Neural cell (in vitro differentiated cells): ENCODE data around the gene CST1.

ENCODE experiments used
- EP300 ChIP-seq: fragments of 450-650 bp; conservative IDR thresholded peaks from 2 replicates; pipeline ENCODE4 v1.6.1; 2014; ENCODE audit warnings: antibody characterized with exemption, mild to moderate bottlenecking, moderate library complexity; ENCODE audit not compliant: poor library complexity, severe bottlenecking
- EZH2 ChIP-seq: fragments of 200-600, 300-800 bp; shearing (Covaris generic), sonication (generic); IDR thresholded peaks from 2 replicates; pipeline ENCODE4 v1.6.1; 2014; ENCODE audit warnings: antibody characterized with exemption, low read length, borderline replicate concordance, mild to moderate bottlenecking; ENCODE audit not compliant: insufficient read depth, poor library complexity, severe bottlenecking
- MXI1 ChIP-seq: fragments of 450-650 bp; conservative IDR thresholded peaks from 2 replicates; pipeline ENCODE4 v1.6.1; 2014; ENCODE audit warnings: antibody characterized with exemption, mild to moderate bottlenecking; ENCODE audit not compliant: poor library complexity, severe bottlenecking
- POLR2AphosphoS5 ChIP-seq: IDR thresholded peaks from 2 replicates; pipeline ENCODE4 v1.6.1; 2012
- RAD21 ChIP-seq: fragments of 450-650 bp; conservative IDR thresholded peaks from 2 replicates; pipeline ENCODE4 v1.6.1; 2014; ENCODE audit warnings: antibody characterized with exemption, mild to moderate bottlenecking, moderate library complexity
- TAF1 ChIP-seq: IDR thresholded peaks from 2 replicates; pipeline ENCODE4 v1.6.1; 2012; ENCODE audit warnings: low read depth
- TF ChIP-seq, protein P1 (sequence below): fragments of 450-650 bp; IDR thresholded peaks from 2 replicates; pipeline ENCODE4 v1.5.1; 2014; ENCODE audit warnings: antibody characterized with exemption, mild to moderate bottlenecking, moderate library complexity; ENCODE audit not compliant: poor library complexity, severe bottlenecking
- TF ChIP-seq, protein P2 (sequence below): IDR thresholded peaks from 2 replicates; pipeline ENCODE4 v1.6.1; 2012; ENCODE audit warnings: borderline replicate concordance

DNA sequence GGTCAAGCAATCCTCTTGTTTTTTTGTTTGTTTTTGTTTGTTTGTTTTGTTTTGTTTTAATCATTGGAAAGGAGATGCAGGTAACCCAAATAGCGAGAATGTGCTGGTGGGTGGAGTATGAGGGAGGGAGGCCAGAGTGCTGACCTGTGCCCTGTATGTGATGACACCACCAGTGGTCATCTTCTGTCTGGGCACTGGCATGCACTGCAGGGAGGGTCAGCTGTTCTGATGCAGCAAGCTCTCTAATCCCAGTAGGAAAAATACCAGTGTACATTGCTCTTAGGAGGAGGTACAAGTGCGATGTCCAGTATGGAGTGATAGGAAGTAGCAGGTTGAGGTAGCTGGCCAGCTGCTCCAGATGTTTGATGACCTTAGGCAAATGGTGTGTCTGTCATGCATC is 2.9 kb upstream of the CST1 start:
- TF ChIP-seq, protein P1, sequence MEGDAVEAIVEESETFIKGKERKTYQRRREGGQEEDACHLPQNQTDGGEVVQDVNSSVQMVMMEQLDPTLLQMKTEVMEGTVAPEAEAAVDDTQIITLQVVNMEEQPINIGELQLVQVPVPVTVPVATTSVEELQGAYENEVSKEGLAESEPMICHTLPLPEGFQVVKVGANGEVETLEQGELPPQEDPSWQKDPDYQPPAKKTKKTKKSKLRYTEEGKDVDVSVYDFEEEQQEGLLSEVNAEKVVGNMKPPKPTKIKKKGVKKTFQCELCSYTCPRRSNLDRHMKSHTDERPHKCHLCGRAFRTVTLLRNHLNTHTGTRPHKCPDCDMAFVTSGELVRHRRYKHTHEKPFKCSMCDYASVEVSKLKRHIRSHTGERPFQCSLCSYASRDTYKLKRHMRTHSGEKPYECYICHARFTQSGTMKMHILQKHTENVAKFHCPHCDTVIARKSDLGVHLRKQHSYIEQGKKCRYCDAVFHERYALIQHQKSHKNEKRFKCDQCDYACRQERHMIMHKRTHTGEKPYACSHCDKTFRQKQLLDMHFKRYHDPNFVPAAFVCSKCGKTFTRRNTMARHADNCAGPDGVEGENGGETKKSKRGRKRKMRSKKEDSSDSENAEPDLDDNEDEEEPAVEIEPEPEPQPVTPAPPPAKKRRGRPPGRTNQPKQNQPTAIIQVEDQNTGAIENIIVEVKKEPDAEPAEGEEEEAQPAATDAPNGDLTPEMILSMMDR, result no peak
- TF ChIP-seq POLR2AphosphoS5 (no peak), EZH2 (no peak), EP300 (no peak), RAD21 (no peak), TAF1 (no peak), MXI1 (no peak)
- TF ChIP-seq, protein P2, sequence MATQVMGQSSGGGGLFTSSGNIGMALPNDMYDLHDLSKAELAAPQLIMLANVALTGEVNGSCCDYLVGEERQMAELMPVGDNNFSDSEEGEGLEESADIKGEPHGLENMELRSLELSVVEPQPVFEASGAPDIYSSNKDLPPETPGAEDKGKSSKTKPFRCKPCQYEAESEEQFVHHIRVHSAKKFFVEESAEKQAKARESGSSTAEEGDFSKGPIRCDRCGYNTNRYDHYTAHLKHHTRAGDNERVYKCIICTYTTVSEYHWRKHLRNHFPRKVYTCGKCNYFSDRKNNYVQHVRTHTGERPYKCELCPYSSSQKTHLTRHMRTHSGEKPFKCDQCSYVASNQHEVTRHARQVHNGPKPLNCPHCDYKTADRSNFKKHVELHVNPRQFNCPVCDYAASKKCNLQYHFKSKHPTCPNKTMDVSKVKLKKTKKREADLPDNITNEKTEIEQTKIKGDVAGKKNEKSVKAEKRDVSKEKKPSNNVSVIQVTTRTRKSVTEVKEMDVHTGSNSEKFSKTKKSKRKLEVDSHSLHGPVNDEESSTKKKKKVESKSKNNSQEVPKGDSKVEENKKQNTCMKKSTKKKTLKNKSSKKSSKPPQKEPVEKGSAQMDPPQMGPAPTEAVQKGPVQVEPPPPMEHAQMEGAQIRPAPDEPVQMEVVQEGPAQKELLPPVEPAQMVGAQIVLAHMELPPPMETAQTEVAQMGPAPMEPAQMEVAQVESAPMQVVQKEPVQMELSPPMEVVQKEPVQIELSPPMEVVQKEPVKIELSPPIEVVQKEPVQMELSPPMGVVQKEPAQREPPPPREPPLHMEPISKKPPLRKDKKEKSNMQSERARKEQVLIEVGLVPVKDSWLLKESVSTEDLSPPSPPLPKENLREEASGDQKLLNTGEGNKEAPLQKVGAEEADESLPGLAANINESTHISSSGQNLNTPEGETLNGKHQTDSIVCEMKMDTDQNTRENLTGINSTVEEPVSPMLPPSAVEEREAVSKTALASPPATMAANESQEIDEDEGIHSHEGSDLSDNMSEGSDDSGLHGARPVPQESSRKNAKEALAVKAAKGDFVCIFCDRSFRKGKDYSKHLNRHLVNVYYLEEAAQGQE, result no peak
